ENCODE measurements around the gene NACC2. TPM values are rescaled to one million over a fixed set of nuclear protein-coding genes. Genes with fewer than 3 reads are reported as not detected.

Gene NACC2
- total and polyA plus RNA-seq, 2 experiments from 2014 or later = 3.8 to 20.8 TPM

DNA sequence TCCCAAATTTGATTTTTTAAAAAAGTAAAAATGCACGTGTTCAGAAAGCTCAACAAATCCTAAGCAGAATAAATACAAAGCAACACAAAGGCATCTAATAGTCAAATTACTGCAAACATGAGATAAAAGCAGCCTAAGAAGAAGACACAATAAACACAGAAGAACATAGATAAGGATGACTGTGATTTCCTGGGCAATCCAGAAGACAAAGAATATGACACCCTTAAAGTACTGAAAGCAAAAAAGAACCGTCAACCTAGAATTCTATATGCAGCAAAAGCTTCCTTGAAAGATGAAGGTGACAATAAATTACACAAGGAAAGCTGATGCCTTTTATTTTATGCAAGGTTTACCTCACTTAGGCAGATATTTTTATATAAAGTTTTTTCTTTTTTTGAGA lies 58.2 kb downstream of the NACC2 start:
- Histone ChIP-seq H4K20me1 (replicated peaks; ENCODE audit: insufficient read depth) (no peaks in the 10 kb centered on the region), H3K79me2 (replicated peaks; ENCODE audit: insufficient read depth) (peaks cover 58% of the 10 kb centered on the region), H3K4me2 (no peak overlapping the region), H3K27ac (ENCODE audit: low read depth) (no peak overlapping the region), H3K4me1 (ENCODE audit: insufficient read depth) (no peaks in the 10 kb centered on the region), H3F3A (replicated peaks; ENCODE audit: low read depth) (no peaks in the 10 kb centered on the region), H2AFZ (no peak overlapping the region), H3K27me3 (ENCODE audit: insufficient read depth) (no peaks in the 10 kb centered on the region), H3K36me3 (ENCODE audit: insufficient read depth) (no peaks in the 10 kb centered on the region), H3K4me3 (no peak overlapping the region), H3K9me2 (ENCODE audit: insufficient read depth) (no peaks in the 10 kb centered on the region)
- TF ChIP-seq STAT1 (IDR thresholded peaks at IDR 0.05; ENCODE audit: unreplicated experiment) = no peak
- TF ChIP-seq ZNF114 (CRISPR knock-in tag; IDR thresholded peaks at IDR 0.05) = no peak
- TF ChIP-seq EZH2phosphoT487 (IDR thresholded peaks at IDR 0.05; ENCODE audit: unreplicated experiment) = no peak
- no peak for TF ChIP-seq POLR2AphosphoS5 (IDR thresholded peaks at IDR 0.05; ENCODE audit: low read depth)
- TF ChIP-seq, protein P1, sequence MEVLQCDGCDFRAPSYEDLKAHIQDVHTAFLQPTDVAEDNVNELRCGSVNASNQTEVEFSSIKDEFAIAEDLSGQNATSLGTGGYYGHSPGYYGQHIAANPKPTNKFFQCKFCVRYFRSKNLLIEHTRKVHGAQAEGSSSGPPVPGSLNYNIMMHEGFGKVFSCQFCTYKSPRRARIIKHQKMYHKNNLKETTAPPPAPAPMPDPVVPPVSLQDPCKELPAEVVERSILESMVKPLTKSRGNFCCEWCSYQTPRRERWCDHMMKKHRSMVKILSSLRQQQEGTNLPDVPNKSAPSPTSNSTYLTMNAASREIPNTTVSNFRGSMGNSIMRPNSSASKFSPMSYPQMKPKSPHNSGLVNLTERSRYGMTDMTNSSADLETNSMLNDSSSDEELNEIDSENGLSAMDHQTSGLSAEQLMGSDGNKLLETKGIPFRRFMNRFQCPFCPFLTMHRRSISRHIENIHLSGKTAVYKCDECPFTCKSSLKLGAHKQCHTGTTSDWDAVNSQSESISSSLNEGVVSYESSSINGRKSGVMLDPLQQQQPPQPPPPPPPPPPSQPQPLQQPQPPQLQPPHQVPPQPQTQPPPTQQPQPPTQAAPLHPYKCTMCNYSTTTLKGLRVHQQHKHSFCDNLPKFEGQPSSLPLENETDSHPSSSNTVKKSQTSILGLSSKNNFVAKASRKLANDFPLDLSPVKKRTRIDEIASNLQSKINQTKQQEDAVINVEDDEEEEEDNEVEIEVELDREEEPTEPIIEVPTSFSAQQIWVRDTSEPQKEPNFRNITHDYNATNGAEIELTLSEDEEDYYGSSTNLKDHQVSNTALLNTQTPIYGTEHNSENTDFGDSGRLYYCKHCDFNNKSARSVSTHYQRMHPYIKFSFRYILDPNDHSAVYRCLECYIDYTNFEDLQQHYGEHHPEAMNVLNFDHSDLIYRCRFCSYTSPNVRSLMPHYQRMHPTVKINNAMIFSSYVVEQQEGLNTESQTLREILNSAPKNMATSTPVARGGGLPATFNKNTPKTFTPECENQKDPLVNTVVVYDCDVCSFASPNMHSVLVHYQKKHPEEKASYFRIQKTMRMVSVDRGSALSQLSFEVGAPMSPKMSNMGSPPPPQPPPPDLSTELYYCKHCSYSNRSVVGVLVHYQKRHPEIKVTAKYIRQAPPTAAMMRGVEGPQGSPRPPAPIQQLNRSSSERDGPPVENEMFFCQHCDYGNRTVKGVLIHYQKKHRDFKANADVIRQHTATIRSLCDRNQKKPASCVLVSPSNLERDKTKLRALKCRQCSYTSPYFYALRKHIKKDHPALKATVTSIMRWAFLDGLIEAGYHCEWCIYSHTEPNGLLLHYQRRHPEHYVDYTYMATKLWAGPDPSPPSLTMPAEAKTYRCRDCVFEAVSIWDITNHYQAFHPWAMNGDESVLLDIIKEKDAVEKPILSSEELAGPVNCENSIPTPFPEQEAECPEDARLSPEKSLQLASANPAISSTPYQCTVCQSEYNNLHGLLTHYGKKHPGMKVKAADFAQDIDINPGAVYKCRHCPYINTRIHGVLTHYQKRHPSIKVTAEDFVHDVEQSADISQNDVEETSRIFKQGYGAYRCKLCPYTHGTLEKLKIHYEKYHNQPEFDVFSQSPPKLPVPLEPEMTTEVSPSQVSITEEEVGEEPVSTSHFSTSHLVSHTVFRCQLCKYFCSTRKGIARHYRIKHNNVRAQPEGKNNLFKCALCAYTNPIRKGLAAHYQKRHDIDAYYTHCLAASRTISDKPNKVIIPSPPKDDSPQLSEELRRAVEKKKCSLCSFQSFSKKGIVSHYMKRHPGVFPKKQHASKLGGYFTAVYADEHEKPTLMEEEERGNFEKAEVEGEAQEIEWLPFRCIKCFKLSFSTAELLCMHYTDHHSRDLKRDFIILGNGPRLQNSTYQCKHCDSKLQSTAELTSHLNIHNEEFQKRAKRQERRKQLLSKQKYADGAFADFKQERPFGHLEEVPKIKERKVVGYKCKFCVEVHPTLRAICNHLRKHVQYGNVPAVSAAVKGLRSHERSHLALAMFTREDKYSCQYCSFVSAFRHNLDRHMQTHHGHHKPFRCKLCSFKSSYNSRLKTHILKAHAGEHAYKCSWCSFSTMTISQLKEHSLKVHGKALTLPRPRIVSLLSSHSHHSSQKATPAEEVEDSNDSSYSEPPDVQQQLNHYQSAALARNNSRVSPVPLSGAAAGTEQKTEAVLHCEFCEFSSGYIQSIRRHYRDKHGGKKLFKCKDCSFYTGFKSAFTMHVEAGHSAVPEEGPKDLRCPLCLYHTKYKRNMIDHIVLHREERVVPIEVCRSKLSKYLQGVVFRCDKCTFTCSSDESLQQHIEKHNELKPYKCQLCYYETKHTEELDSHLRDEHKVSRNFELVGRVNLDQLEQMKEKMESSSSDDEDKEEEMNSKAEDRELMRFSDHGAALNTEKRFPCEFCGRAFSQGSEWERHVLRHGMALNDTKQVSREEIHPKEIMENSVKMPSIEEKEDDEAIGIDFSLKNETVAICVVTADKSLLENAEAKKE (CRISPR knock-in tag; IDR thresholded peaks at IDR 0.05) = no peak
- no peak for TF ChIP-seq NANOG (IDR thresholded peaks at IDR 0.05; ENCODE audit: borderline replicate concordance)
- TF ChIP-seq CREB1 (CRISPR knock-in tag; IDR thresholded peaks at IDR 0.05; ENCODE audit: low read depth) = no peak
- TF ChIP-seq, protein P2, sequence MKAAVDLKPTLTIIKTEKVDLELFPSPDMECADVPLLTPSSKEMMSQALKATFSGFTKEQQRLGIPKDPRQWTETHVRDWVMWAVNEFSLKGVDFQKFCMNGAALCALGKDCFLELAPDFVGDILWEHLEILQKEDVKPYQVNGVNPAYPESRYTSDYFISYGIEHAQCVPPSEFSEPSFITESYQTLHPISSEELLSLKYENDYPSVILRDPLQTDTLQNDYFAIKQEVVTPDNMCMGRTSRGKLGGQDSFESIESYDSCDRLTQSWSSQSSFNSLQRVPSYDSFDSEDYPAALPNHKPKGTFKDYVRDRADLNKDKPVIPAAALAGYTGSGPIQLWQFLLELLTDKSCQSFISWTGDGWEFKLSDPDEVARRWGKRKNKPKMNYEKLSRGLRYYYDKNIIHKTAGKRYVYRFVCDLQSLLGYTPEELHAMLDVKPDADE (IDR thresholded peaks at IDR 0.05) = no peak
- TF ChIP-seq, protein P3, sequence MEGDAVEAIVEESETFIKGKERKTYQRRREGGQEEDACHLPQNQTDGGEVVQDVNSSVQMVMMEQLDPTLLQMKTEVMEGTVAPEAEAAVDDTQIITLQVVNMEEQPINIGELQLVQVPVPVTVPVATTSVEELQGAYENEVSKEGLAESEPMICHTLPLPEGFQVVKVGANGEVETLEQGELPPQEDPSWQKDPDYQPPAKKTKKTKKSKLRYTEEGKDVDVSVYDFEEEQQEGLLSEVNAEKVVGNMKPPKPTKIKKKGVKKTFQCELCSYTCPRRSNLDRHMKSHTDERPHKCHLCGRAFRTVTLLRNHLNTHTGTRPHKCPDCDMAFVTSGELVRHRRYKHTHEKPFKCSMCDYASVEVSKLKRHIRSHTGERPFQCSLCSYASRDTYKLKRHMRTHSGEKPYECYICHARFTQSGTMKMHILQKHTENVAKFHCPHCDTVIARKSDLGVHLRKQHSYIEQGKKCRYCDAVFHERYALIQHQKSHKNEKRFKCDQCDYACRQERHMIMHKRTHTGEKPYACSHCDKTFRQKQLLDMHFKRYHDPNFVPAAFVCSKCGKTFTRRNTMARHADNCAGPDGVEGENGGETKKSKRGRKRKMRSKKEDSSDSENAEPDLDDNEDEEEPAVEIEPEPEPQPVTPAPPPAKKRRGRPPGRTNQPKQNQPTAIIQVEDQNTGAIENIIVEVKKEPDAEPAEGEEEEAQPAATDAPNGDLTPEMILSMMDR (conservative IDR thresholded peaks at IDR 0.05; ENCODE audit: low read depth in 2 of 2) = no peak
- no peak for TF ChIP-seq ZNF331 (CRISPR knock-in tag; IDR thresholded peaks at IDR 0.05; ENCODE audit: low read depth)
- no peak for TF ChIP-seq EZH2 (IDR thresholded peaks at IDR 0.05; ENCODE audit: low read depth, unreplicated experiment)
- TF ChIP-seq, protein P4, sequence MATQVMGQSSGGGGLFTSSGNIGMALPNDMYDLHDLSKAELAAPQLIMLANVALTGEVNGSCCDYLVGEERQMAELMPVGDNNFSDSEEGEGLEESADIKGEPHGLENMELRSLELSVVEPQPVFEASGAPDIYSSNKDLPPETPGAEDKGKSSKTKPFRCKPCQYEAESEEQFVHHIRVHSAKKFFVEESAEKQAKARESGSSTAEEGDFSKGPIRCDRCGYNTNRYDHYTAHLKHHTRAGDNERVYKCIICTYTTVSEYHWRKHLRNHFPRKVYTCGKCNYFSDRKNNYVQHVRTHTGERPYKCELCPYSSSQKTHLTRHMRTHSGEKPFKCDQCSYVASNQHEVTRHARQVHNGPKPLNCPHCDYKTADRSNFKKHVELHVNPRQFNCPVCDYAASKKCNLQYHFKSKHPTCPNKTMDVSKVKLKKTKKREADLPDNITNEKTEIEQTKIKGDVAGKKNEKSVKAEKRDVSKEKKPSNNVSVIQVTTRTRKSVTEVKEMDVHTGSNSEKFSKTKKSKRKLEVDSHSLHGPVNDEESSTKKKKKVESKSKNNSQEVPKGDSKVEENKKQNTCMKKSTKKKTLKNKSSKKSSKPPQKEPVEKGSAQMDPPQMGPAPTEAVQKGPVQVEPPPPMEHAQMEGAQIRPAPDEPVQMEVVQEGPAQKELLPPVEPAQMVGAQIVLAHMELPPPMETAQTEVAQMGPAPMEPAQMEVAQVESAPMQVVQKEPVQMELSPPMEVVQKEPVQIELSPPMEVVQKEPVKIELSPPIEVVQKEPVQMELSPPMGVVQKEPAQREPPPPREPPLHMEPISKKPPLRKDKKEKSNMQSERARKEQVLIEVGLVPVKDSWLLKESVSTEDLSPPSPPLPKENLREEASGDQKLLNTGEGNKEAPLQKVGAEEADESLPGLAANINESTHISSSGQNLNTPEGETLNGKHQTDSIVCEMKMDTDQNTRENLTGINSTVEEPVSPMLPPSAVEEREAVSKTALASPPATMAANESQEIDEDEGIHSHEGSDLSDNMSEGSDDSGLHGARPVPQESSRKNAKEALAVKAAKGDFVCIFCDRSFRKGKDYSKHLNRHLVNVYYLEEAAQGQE (IDR thresholded peaks at IDR 0.05; ENCODE audit: unreplicated experiment) = no peak
- no peak for TF ChIP-seq JUNB (IDR thresholded peaks at IDR 0.05; ENCODE audit: unreplicated experiment)
- Mint-ChIP-seq H3K36me3 (ENCODE audit: low read depth) (peaks cover 22% of the 10 kb centered on the region; the same call in 2 of the 3 replicates), H3K27ac (no peak overlapping the region), H3K4me3 (no peak overlapping the region), H3K27me3 (ENCODE audit: insufficient read depth, low read depth, poor library complexity) (peaks cover 2% of the 10 kb centered on the region), H3K9me3 (peaks cover 15% of the 10 kb centered on the region; the same call in 2 of the 3 replicates), H3K4me1 (peaks cover 10% of the 10 kb centered on the region; the same call in 2 of the 3 replicates)
- DNase-seq (ENCODE audit: low spot score) (no peak), ATAC-seq (no peak)
